Fibroblast of skin of right biceps (primary cell): ENCODE results near the gene TMEM138.

ENCODE experiments used
- DNase-seq: peaks from one replicate; pipeline ENCODE4 v3.0.0-alpha.2; 2013

The TMEM138 gene

DNA sequence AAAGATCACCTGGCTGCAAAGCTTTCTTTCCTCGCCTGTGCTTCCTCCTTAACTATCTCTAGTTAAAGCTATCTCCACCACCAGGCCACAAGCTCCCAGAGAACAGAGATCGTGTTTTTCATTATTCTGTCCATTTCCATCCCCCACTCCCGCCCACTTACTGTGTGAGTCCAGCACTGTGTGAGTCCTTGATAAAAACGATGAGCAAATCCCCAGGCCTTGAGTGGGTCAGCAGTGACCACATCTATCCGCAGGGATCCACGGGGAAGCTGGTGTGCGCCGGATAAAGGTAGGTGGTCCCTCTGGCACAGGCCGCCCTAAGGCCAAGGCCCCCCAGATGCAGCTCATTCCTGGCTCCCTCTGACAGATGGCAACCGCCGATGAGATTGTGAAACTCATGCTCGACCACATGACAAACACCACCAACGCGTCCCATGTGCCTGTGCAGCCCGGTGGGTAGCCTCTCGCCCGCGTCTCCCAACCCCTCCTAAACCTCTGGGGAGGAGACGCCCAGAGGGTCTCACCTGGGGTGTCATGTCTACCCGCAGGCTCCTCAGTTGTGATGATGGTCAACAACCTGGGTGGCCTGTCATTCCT, 19.9 kb upstream of the TMEM138 start:
- DNase-seq: no peak

DNA sequence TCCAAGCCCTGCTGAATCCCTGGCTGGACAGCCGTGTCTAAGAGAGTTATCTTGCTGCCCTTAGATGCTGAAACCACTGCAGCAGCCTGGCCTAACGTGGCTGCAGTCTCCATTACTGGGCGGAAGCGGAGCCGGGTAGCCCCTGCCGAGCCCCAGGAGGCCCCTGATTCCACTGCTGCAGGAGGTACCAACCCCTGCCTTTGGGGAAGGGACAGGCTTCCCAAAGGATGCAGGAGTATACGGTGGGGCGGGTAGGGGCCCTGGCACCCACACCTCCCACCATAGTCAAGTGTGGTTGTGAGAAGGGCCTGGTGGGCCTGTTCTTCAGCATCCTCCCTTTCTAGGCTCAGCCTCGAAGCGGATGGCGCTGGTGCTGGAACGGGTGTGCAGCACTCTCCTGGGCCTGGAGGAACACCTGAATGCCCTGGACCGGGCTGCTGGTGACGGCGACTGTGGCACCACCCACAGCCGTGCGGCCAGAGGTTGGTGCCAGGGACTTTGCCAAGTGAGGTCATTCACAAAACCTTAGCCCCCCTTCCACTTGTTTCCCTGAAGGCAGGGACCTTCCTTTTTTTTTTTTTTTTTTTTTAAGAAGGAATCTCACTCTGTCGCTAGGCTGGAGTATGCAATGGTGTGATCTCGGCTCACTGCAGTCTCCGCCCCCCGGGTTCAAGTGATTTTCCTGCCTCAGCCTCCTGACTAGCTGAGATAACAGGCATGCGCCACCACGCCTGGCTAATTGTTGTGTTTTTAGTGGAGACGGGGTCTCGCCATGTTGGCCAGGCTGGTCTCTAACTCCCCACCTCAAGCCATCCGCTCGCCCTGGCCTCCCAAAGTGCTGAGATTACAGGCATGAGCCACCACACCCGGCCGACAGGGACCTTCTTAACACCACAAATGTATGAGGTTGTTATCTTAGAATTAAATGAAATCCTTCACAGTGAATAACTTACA, 18.1 kb upstream of the TMEM138 start:
- DNase-seq: no peak

DNA sequence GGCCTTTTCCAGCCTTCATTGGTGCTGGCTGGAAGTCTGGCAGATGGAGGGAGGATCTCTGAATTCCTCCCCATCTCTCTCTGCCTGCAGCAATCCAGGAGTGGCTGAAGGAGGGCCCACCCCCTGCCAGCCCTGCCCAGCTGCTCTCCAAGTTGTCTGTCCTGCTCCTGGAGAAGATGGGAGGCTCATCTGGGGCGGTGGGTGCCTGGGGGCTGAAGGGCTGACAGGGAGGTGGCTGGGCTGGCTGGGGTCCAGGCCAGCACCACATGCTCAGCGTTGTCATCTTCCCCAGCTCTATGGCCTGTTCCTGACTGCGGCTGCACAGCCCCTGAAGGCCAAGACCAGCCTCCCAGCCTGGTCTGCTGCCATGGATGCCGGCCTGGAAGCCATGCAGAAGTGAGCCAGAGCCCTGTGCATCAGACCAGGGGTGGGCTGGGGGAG, 17.0 kb upstream of the TMEM138 start:
- DNase-seq: no peak

DNA sequence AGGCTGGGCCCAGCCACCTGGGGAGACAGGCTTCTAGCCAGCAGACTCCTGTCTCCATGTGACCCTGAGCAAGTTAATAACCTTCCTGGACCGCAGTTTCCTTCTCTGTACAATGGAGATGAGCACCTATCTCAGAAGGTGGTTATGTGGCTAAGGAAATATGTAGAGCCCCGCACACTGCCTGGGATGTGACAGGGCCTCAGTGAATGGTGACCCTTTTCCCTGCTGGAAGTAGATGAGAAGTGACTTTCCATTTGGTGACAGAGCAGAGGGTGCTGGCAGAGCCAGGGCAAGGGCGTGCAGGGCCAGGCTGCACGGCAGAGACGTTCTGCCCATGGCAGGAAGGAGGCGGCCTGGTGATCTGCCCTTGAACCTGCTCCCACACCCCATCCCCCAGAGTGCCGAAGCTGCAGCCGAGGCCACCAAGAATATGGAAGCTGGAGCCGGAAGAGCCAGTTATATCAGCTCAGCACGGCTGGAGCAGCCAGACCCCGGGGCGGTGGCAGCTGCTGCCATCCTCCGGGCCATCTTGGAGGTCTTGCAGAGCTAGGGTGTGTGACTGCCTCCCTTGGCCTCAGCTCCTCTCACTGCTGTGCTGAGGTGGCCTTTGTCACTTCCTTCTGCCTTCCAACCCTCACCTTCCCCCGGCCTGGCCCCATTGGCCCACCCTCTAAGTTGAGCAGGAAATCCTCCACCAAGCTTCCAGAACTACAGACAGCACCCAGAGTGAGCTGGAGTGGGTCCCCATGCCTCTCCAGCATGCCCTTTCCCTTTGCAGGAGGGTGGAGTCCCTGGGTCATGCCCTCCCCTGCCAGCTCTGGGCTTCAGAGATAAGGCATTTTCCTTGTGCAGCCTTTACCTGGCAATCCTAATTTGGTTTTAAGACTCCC, 16.0 kb upstream of the TMEM138 start:
- DNase-seq: no peak

DNA sequence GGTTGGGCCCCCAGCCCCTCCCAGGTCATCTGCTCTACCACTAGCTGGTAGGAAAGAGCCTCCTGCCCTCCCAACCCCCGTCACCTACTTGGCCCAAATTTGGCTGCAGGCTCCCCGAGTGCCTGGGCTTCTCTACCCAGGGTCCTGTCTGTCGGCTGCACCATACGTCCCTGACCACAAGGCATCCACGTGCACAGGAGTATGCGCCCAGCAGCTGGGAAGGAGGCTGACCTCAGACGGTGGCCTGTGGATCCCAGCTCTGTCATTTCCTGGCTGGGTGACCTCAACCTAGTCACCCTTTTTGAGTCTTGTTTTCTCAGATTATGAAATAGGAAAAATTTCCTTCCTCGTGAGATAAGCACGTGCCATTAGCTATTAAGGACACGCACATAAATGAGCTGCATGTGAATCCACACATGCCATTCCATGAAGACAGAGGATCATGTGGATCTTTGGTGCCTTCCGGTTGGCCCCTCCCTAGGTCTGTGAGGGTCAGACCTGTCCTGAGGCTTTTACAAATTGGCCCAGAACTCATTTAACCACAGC, 14.2 kb upstream of the TMEM138 start:
- DNase-seq: no peak

DNA sequence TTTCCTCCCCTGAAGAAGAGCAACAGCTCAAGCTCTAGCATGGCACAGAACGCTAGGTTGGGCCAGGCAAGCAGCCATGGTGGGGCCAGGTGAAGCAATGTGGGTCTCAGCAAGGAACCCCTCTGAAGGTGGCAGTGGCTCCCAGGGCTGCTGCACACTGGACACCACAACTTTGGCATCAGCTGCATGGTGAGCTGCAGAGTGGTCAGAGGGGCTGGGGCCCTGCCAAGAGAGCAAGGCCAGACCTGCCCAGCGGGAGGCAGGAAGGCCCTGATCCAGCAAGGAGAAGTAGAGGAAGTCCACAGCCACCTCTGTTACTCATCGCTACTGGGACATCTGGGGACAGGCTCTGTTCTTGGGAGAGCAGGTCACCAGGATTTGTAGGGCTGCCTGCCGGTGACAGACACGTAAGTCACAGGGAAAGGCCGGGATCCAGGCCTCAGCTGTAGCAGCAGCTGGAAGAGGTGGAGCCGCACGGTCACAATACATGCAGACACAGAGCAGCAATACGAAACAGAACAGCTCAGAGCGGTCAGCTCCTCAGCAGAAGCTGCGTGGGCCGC, 12.9 kb upstream of the TMEM138 start:
- DNase-seq: no peak

DNA sequence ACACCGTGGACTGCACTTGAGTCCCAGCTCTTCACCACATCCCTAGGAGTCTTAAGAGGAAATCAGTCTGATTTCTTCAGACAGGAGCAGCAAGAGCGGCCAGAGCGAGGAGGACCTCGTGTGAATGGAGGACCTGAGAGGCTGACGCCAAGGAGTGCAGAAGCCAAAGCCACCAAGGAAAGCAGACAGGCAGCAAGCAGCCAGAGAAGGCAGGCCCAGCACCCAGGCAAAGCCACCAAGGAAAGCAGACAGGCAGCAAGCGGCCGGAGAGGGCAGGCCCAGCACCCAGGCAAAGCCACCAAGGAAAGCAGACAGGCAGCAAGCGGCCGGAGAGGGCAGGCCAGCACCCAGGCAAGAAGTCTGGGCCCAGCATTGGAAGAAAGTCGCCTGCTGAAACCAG, 12.3 kb upstream of the TMEM138 start:
- DNase-seq: no peak

DNA sequence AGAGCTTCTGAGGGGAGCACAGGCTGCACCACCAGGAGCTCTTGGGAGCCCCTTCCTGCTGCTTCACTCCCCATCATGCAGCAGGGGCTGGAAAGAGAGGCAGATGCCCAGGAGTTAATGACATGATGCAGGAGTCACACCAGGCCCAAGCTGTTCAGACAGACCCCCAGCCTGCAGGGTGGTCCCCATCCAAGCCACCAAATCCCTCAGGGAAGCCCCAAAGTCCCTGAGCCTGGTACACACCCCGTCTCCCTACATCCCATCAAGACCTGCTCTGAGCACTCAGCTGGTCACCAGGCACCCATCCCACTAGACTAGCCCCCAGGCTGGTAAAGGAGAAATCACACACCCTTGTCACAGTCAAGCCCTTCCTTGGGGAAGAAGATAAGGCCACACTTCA, 11.8 kb upstream of the TMEM138 start:
- no peak for DNase-seq

DNA sequence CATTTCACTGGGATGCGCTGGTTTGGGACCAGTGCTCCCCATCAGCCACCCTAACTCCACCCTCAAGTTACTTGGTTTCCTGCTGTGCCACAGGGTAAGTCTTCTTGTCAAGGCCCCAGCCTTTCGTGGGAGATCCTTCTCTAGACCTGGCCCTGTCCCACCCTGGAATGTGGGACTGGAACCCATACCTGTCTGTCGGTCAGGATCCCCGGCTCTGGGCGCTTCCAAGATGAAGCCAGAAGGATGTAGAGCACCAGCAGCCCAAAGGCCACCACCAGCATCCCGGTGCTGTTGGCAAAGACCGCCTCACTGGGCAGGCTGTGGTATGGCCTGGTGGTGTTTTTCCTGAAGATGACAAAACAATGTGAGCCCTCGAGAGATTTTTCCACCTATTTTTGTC, 11.4 kb upstream of the TMEM138 start:
- no peak for DNase-seq

DNA sequence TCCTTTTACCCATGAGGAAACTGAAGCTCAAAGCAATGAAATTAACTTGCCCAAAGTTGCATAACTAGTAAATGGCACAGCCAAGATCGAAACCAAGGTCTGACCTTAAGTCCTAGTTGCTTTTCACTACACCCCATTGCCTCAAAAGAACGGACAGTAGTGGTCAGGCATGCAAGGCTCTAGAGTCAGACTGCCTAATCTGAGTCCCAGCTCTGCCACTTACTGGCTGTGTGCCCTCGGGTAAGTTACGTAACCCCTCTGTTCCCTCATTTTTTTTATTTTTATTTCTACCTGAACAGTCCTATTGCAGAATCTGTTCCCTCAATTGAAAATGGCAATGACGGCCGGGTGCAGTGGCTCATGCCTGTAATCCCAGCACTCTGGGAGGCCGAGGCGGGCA, 10.1 kb upstream of the TMEM138 start:
- no peak for DNase-seq

DNA sequence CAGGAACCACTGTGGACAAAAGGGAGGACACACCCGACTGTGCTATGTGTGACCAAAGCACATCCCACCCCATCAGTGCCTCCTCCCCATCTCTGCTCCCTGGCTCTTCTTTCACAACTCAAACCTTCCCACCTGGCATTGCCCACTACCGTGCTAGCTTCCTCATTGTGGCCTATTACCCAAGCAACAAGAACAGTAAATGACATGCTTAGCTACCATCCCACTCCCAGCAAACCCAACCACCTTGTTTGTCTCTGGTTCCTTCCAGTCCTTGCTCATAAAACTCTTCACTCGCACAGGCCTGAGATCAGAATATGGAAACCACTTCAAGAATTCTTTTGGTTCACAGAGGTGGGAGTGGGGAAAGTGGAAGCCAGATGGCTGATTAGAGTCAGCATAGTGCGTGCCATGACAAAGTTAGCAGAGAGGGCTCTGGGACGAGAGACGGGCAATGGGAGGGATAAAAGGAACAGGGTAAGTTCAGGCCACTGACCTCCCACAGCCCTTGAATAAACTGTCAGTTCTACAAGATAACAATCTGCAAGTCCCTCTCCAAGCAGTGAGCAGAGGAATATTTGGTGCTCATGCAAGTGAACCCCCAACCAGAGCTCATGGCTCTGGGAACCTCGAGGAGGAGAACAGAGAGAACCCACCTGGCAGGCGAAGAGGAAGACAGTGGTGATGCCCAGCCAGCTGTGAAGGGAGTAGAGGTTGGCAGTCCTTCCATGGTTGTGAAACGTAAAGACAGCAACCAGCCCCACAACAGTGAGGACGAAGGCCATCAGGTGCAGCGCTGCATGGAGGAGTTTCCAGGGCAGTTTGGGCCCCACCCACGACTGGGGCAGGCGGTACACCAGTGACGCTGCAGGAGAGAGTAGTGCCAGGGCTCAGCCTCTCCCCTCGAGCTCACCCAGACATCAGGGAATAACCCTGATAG, 8.8 kb upstream of the TMEM138 start:
- no peak for DNase-seq

DNA sequence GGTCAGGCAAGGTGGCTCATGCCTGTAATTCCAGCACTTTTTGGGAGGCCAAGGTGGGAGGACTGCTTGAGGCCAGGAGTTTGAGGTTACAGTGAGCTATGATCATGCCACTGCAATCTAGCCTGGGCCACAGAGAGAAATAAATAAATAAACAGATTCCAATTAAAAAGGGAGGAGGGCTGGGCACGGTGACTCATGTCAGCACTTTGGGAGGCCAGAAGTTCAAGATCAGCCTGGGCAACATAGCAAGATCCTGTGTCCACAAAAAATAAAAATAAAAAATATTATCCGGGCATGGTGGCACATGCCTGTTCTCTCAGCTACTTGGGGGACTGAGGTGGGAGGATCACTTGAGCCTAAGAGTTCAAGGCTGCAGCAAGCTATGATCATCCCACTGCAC, 8.0 kb upstream of the TMEM138 start:
- DNase-seq: no peak

DNA sequence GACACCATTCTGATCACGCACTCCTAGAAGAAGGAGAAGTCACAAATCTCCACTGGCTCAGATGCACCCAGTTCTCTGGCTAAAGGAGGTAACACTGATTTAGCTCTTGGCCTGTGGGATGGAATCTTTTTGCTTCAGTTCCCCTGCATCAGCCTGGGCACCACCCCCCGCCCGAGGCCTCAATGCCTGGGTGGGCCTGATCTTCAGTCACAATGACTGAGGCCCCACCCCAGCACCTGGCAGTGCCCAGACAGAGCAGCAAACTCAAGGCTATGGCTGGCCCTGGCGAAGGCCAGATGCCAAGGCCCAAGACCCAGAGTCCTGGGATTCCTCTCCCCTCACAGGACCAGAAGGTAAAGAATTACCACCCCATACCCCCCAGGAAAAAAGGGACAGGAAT, 5.5 kb upstream of the TMEM138 start:
- no peak for DNase-seq

DNA sequence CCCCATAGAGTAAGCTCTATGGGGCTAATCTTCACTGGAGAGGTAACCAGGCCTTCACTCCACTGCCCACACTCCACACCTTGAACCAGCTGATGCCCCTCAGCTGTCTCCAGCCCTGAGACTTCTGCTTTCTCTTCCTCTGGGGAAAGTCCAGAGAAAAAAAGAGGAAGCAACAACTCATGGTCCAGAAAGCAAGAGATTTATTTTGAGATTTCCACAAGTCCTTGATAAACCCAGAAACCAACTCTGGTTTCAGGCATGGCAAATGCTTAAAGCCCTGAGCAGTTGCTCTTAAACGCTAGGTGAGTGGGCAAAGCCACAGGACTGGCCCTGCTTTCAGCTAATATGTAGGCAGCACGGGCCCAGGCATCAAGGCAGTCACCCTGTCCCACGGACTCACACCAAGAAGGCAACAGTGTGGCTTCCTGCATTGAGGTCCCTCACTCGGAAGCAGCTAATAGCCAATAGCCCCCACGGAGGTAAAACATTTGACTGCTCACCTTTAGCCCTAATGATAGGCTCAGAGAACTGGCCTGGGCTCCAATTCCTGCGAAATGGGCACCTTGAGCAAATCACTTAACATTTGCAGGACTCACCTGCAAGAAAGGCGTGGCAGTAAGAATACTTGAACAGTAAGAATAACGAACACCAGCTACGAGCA, 4.8 kb upstream of the TMEM138 start:
- DNase-seq: no peak

DNA sequence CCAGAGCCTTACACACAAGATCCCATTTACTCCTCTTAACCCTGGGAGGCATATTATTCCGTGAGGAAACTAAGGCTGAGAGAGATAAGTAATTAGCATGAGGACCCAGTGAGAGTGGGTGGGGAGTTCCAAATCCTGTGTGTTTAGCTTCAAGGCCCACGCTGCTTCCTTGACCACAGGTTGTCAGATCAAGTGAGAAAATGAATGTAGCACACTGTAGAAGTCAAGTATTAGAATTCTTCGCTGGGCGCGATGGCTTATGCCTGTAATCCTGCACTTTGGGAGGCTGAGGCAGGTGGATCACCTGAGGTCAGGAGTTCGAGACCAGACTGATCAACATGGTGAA, 4.3 kb upstream of the TMEM138 start:
- no peak for DNase-seq

DNA sequence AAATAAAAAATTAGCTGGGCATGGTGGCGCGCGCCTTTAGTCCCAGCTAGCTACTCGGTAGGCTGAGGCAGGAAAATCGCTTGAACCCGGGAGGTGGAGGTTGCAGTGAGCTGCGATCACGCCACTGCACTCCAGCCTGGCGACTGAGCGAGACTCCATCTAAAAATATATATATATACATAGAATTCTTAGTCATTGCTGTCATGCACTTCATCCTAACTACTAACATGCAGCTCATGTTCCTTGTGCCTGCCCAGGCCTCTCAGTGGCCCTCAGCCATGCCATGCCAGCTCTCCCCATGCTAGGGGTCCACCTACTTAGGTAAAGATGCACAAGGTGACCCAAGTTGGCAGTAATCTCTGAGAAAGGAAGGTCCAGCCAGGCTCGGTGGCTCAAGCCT, 3.6 kb upstream of the TMEM138 start:
- no peak for DNase-seq

DNA sequence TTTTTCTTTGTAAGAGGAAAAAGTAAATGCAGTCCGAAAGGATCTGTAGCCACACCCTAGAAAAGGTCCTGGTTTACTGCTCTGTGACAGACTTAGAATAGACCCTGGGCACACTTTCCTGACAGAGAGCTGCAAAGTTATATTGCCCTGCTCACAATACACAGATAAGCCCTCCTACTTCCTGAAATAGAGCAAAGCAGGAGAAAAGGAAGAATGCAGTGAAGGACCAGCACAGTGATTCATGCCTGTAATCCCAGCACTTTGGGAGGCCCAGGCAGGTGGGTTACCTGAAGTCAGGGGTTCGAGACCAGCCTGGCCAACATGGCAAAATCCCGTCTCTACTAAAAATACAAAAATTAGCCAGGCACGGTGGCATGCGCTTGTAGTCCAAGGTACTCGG, 2.7 kb upstream of the TMEM138 start:
- no peak for DNase-seq

DNA sequence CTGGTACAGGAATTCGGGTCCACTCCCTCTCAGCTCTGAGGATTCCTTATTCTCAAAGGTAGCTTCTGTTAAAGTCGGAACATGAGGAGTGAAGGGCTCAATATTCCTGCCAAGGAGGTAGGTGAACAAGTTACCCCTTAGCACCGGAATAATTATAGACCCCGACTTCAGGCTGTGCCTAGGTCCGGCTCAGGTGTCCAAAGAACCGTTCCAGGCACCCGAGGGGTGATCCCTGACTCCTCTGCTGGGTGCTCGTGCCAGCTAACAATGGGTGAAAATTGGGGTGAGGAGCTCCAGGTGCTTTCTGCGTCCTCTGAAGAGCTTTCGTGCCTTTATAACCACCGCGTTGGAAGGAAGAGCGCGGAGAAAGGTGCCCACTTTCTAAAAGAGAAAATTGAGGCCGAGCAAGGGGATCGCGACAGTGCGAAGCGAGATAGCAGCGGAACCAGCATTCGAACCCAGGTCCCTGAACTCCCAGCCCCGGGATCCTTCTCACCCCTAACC, 885 bp upstream of the TMEM138 start:
- no peak for DNase-seq

DNA sequence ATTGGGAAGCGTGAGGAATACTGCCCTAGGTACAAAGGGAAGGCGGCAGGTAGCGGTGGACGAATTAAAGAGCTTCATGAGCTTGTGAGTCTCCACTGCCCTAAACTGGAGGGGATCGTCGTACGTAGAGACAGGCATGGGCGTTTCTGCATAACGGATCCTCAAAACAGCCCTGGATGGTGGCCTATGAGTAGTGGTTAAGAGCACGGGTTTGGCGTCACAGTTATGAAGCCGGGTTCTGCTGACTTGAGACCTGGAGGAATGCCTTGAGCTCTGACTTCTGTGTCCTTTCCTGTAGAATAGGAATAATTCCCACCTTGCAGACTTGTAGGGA, 335 bp downstream of the TMEM138 start:
- DNase-seq: peak; percentile 45

DNA sequence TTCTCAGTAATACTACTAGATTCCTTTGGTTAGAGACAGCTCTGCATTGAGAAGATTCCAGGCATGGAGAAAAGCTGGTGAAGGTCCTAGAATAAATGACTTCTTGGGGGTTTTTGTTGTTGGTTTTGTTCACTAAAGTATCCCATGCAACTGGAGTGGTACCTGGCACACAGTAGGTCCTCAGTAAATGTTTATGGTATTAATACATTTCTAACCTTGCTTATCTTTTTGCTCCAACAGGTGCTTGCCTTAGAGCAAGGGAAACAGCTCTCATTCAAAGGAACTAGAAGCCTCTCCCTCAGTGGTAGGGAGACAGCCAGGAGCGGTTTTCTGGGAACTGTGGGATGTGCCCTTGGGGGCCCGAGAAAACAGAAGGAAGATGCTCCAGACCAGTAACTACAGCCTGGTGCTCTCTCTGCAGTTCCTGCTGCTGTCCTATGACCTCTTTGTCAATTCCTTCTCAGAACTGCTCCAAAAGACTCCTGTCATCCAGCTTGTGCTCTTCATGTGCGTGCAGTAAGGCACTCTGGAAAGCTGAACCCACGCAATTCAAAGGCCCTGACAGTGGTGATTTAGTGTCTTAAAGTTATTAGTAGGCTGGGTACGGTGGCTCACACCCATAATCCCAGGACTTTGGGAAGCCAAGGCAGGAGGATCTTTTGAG, 2.0 kb downstream of the TMEM138 start:
- DNase-seq: no peak

DNA sequence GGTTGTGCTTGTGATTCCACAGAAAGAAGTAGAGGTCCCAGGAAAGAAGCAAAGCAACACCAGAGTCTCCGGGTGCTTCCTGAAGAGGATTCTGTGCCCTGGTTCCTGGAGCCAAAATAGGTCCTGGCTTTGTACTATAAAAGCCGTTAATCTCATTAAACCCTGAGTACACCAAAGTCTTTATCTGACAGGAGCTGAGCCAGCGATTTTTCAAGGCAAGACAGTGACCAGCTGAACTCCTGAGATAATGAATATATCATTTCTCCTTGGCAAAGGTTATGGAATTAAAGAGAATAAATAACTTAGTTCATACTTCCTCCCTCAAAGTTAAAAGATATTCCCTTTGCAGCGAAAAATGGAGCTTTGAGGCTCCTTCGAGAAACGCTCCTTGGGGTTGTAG, 5.2 kb downstream of the TMEM138 start:
- DNase-seq: no peak
